ENCODE results near the gene TNFRSF9. TPM values are rescaled to one million over a fixed set of nuclear protein-coding genes. Genes with fewer than 3 reads are reported as not detected.

Gene TNFRSF9
- total RNA-seq, 4 donors from 2014 or later, result 0.05 to 0.20 TPM; not detected in 2

GRCh38 chr1:7912743-7913557 is 27.7 kb downstream of the TNFRSF9 start:
- ATAC-seq, result no peak

GRCh38 chr1:7912145-7912544 is 28.5 kb downstream of the TNFRSF9 start:
- Histone ChIP-seq H3K27me3 (no peaks in the 10 kb centered on the region), H3K27ac (no peak overlapping the region), H3K9me3 (no peaks in the 10 kb centered on the region), H3K4me1 (peaks cover 0 to 9% of the 10 kb centered on the region in 2 donors), H3K36me3 (no peaks in the 10 kb centered on the region), H3K4me3 (no peak overlapping the region)
- DNase-seq, result no peak
- intact Hi-C loops (cut with DNase I; ENCODE audit: low total_unique reads) (no loop called here), in situ Hi-C loops (cut with MboI; ENCODE audit: low sequenced_read_pairs in 4 of 4) (loop anchor here in 3 of 4 donors (25.0 kb wide), 1 partner anchor 250 kb away; no protein-coding TSS in a partner anchor)
- TF ChIP-seq POLR2A (IDR thresholded peaks at IDR 0.05) (no peak), CTCF (IDR thresholded peaks at IDR 0.05 in 4 of 5, conservative IDR thresholded peaks at IDR 0.05 in 1 of 5) (no peak)
- no peak for ATAC-seq

More at GRCh38 chr1:7912743-7913557, 27.7 kb downstream of the TNFRSF9 start:
- no peaks in the 10 kb centered on the region for H3K36me3 ChIP-seq
- peaks cover 0 to 9% of the 10 kb centered on the region in 2 donors for H3K4me1 ChIP-seq
- H3K9me3 ChIP-seq, result no peaks in the 10 kb centered on the region
- in situ Hi-C loops (cut with MboI; ENCODE audit: low sequenced_read_pairs in 4 of 4), result loop anchor here in 3 of 4 donors (25.0 kb wide), 1 partner anchor 251 kb away; no protein-coding TSS in a partner anchor
- H3K27ac ChIP-seq, result no peak overlapping the region
- no peak for DNase-seq
- H3K27me3 ChIP-seq, result no peaks in the 10 kb centered on the region
- H3K4me3 ChIP-seq, result no peak overlapping the region
- intact Hi-C loops (cut with DNase I; ENCODE audit: low total_unique reads), result no loop called here
- no peak for TF ChIP-seq POLR2A (IDR thresholded peaks at IDR 0.05)
- TF ChIP-seq CTCF (IDR thresholded peaks at IDR 0.05 in 4 of 5, conservative IDR thresholded peaks at IDR 0.05 in 1 of 5), result no peak

- H3K36me3 ChIP-seq, result no peaks in the 10 kb centered on the region
- no peaks in the 10 kb centered on the region for H3K4me1 ChIP-seq
- no peak for TF ChIP-seq POLR2A (IDR thresholded peaks at IDR 0.05)
- DNase-seq (no peak), ATAC-seq (no peak)
- in situ Hi-C loops (cut with MboI; ENCODE audit: low sequenced_read_pairs in 4 of 4), result loop anchor here in 3 of 4 donors (25.0 kb wide), 1 partner anchor 243 kb away; no protein-coding TSS in a partner anchor
- H3K27ac ChIP-seq, result no peak overlapping the region
- no peak overlapping the region for H3K4me3 ChIP-seq
- no peaks in the 10 kb centered on the region for H3K27me3 ChIP-seq
- no peaks in the 10 kb centered on the region for H3K9me3 ChIP-seq
- intact Hi-C loops (cut with DNase I; ENCODE audit: low total_unique reads), result no loop called here
Observed at GRCh38 chr1:7905262-7905661, 35.4 kb downstream of the TNFRSF9 start.

- no peaks in the 10 kb centered on the region for H3K9me3 ChIP-seq
- DNase-seq, result peak; percentile 32
- no peaks in the 10 kb centered on the region for H3K36me3 ChIP-seq
- no peaks in the 10 kb centered on the region for H3K4me1 ChIP-seq
- in situ Hi-C loops (cut with MboI; ENCODE audit: low sequenced_read_pairs in 4 of 4) (loop anchor here in 3 of 4 donors (25.0 kb wide), 1 partner anchor 240 kb away; no protein-coding TSS in a partner anchor), intact Hi-C loops (cut with DNase I; ENCODE audit: low total_unique reads) (no loop called here)
- no peaks in the 10 kb centered on the region for H3K27me3 ChIP-seq
- peak overlapping the region; percentile 15 to 51 (median 27) for H3K4me3 ChIP-seq
- TF ChIP-seq CTCF (IDR thresholded peaks at IDR 0.05 in 4 of 5, conservative IDR thresholded peaks at IDR 0.05 in 1 of 5), result peak; percentile 43 to 67 (median 62)
- no peak for TF ChIP-seq POLR2A (IDR thresholded peaks at IDR 0.05)
- peak; percentile 74 to 89 for ATAC-seq
- no peak overlapping the region for H3K27ac ChIP-seq
Observed at GRCh38 chr1:7902478-7903085, 38.1 kb downstream of the TNFRSF9 start.

GRCh38 chr1:7899741-7900140 is 40.9 kb downstream of the TNFRSF9 start:
- in situ Hi-C loops (cut with MboI; ENCODE audit: low sequenced_read_pairs in 4 of 4), result loop anchor here in 3 of 4 donors (25.0 kb wide), 1 partner anchor 237 kb away; no protein-coding TSS in a partner anchor
- Histone ChIP-seq H3K9me3 (no peaks in the 10 kb centered on the region), H3K4me3 (no peak overlapping the region), H3K36me3 (no peaks in the 10 kb centered on the region), H3K27ac (no peak overlapping the region), H3K27me3 (no peaks in the 10 kb centered on the region), H3K4me1 (no peaks in the 10 kb centered on the region)
- intact Hi-C loops (cut with DNase I; ENCODE audit: low total_unique reads), result no loop called here
- TF ChIP-seq POLR2A (IDR thresholded peaks at IDR 0.05) (no peak), CTCF (IDR thresholded peaks at IDR 0.05 in 4 of 5, conservative IDR thresholded peaks at IDR 0.05 in 1 of 5) (no peak)
- ATAC-seq, result no peak
- no peak for DNase-seq
